ENCODE results near the gene METTL25B. TPM values are rescaled to one million over a fixed set of nuclear protein-coding genes. Genes with fewer than 3 reads are reported as not detected.

The METTL25B gene
- total and polyA plus RNA-seq, 2 of the 13 experiments (the other 11 are each of a cell fraction or from before 2014, with no cell fraction given), result 11.9 to 24.0 TPM

DNA sequence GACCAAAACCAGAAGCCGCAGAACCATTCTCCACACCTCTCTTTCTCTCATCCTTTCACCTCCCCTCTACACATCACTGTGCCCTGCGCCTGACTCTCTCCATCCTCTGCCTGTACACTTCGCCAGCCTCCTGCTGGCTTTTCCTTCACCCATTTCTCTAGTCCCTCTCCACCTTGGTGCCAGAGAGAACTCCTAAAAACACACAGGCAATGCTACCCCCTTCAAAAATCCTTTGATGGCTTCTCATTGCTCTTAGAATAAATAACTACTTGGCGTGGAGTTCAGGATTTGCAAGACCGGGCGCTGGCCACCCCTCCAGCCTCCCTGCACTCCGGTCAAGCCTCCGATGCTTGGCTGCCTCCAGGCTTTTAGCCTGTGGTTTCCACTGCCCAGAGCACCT lies 31.5 kb upstream of the METTL25B start:
- ChIA-PET CTCF (ENCODE audit: low intra/inter-chr PET ratio, low total read pairs) (no interaction called here), POLR2A (no interaction called here)
- H3K27ac ChIP-seq (ENCODE audit: extremely low read length, insufficient read depth, low read length), result no peak overlapping the region
- H3K9me3 ChIP-seq (ENCODE audit: low read length), result no peaks in the 10 kb centered on the region
- no peaks in the 10 kb centered on the region for H3K36me3 ChIP-seq (replicated peaks in 1 of 2; ENCODE audit: control insufficient read depth in 1 of 2, insufficient read depth in 2 of 2, low read length in 2 of 2)
- no TSS peak for BruUV-seq (replicated peaks)
- FAIRE-seq, result no peak
- peaks cover 28% of the 10 kb centered on the region for H3K4me1 ChIP-seq (ENCODE audit: insufficient read depth, low read length)
- H3K79me2 ChIP-seq (ENCODE audit: insufficient read depth, low read length), result no peaks in the 10 kb centered on the region
- no peak overlapping the region for H3K4me3 ChIP-seq (replicated peaks in 1 of 3; ENCODE audit: insufficient read depth in 1 of 3, low read depth in 2 of 3, low read length in 3 of 3)
- no peak overlapping the region for H3K9ac ChIP-seq (ENCODE audit: insufficient read depth, low read depth, low read length)
- 46% methylated on average over 8 of the region's 8 CpGs for WGBS (ENCODE audit: low lambda C conversion rate)
- ATAC-seq, result no peak
- DNase-seq (ENCODE audit: low spot score), result no peak
- H2AFZ ChIP-seq (ENCODE audit: low read length), result no peak overlapping the region
- no peaks in the 10 kb centered on the region for H4K20me1 ChIP-seq (ENCODE audit: insufficient read depth, low read length)
- intact Hi-C loops (cut with micrococcal nuclease; ENCODE audit: unreplicated experiment) (no loop called here), in situ Hi-C loops (cut with HindIII; ENCODE audit: extremely low pct_ligation_motif_present, low pct_unique_long_range_greater_than_20kb) (loop anchor here (10.0 kb wide), 2 partner anchors 168 to 228 kb away; partner anchors contain the start of genes LRRC71 and NTRK1)
- no peak overlapping the region for H3K4me2 ChIP-seq (ENCODE audit: low read depth, low read length)
- H3K27me3 ChIP-seq (ENCODE audit: control insufficient read depth in 1 of 2, insufficient read depth in 2 of 2, low read length in 2 of 2), result peaks cover 7 to 51% of the 10 kb centered on the region in 2 experiments; a peak in 4 of 5 replicates
- no peak for TF ChIP-seq ZNF564 (CRISPR knock-in tag; IDR thresholded peaks at IDR 0.05)
- TF ChIP-seq, protein P1, sequence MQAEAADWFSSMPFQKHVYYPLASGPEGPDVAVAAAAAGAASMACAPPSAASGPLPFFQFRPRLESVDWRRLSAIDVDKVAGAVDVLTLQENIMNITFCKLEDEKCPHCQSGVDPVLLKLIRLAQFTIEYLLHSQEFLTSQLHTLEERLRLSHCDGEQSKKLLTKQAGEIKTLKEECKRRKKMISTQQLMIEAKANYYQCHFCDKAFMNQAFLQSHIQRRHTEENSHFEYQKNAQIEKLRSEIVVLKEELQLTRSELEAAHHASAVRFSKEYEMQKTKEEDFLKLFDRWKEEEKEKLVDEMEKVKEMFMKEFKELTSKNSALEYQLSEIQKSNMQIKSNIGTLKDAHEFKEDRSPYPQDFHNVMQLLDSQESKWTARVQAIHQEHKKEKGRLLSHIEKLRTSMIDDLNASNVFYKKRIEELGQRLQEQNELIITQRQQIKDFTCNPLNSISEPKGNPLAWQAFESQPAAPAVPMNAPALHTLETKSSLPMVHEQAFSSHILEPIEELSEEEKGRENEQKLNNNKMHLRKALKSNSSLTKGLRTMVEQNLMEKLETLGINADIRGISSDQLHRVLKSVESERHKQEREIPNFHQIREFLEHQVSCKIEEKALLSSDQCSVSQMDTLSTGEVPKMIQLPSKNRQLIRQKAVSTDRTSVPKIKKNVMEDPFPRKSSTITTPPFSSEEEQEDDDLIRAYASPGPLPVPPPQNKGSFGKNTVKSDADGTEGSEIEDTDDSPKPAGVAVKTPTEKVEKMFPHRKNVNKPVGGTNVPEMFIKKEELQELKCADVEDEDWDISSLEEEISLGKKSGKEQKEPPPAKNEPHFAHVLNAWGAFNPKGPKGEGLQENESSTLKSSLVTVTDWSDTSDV (CRISPR knock-in tag; IDR thresholded peaks at IDR 0.05), result no peak
- no peak for TF ChIP-seq LBX2 (CRISPR knock-in tag; IDR thresholded peaks at IDR 0.05; ENCODE audit: borderline replicate concordance)
- TF ChIP-seq AKAP8 (CRISPR knock-in tag; IDR thresholded peaks at IDR 0.05), result no peak
- no peak for TF ChIP-seq ESRRA (CRISPR knock-in tag; IDR thresholded peaks at IDR 0.05; ENCODE audit: low read depth)
- no peak for TF ChIP-seq ZNF256 (CRISPR knock-in tag; conservative IDR thresholded peaks at IDR 0.05)
- no peak for TF ChIP-seq ZNF557 (CRISPR knock-in tag; IDR thresholded peaks at IDR 0.05)
- TF ChIP-seq, protein P2, sequence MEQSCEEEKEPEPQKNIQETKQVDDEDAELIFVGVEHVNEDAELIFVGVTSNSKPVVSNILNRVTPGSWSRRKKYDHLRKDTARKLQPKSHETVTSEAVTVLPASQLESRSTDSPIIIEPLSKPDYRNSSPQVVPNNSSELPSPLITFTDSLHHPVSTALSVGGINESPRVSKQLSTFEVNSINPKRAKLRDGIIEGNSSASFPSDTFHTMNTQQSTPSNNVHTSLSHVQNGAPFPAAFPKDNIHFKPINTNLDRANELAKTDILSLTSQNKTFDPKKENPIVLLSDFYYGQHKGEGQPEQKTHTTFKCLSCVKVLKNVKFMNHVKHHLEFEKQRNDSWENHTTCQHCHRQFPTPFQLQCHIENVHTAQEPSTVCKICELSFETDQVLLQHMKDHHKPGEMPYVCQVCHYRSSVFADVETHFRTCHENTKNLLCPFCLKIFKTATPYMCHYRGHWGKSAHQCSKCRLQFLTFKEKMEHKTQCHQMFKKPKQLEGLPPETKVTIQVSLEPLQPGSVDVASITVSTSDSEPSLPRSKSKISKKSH (CRISPR knock-in tag; IDR thresholded peaks at IDR 0.05; ENCODE audit: borderline replicate concordance), result no peak
- TF ChIP-seq E2F2 (CRISPR knock-in tag; IDR thresholded peaks at IDR 0.05; ENCODE audit: borderline replicate concordance), result no peak
- no peak for TF ChIP-seq MAFK (conservative IDR thresholded peaks at IDR 0.05 in 1 of 2, IDR thresholded peaks at IDR 0.05 in 1 of 2; ENCODE audit: low read length in 2 of 2)
- no peak for TF ChIP-seq ZNF343 (CRISPR knock-in tag; IDR thresholded peaks at IDR 0.05)
- TF ChIP-seq ATF6 (CRISPR knock-in tag; conservative IDR thresholded peaks at IDR 0.05), result no peak
- TF ChIP-seq, protein P3, sequence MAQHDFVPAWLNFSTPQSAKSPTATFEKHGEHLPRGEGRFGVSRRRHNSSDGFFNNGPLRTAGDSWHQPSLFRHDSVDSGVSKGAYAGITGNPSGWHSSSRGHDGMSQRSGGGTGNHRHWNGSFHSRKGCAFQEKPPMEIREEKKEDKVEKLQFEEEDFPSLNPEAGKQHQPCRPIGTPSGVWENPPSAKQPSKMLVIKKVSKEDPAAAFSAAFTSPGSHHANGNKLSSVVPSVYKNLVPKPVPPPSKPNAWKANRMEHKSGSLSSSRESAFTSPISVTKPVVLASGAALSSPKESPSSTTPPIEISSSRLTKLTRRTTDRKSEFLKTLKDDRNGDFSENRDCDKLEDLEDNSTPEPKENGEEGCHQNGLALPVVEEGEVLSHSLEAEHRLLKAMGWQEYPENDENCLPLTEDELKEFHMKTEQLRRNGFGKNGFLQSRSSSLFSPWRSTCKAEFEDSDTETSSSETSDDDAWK (CRISPR knock-in tag; IDR thresholded peaks at IDR 0.05), result no peak
- TF ChIP-seq KLF6 (CRISPR knock-in tag; IDR thresholded peaks at IDR 0.05), result no peak

Data from HepG2 (cell line).